SK-N-SH (cell line): ENCODE data around the gene CELSR2. TPM values are rescaled to one million over a fixed set of nuclear protein-coding genes. Genes with fewer than 3 reads are reported as not detected.

Experiments used
- CTCF ChIA-PET: fragments of 300-600, 350-600 bp; formaldehyde crosslinking; extraction: SDS; loops from one replicate; lab custom pipeline; 2021; lab: Yijun Ruan, JAX
- POLR2A ChIA-PET: fragments of 350-600 bp; sonication (Branson Sonifier 250); formaldehyde crosslinking; extraction: SDS; loops from one replicate; lab custom pipeline; 2020; ENCODE audit warnings: antibody characterized with exemption, inconsistent platforms; lab: Yijun Ruan, JAX
- DNase-seq: peaks from one replicate; pipeline ENCODE4 v3.0.0; 2012
- H2AFZ ChIP-seq: fragments of 200-600 bp; sonication (generic); 2 replicates; pipeline ENCODE4 v1.8.1; 2016; ENCODE audit warnings: antibody characterized with exemption, mild to moderate bottlenecking, low read depth
- H3F3A ChIP-seq: fragments of 200-600 bp; sonication (generic); replicated peaks from 2 replicates; pipeline ENCODE3; 2016; ENCODE audit warnings: antibody characterized with exemption, mild to moderate bottlenecking; ENCODE audit not compliant: insufficient read depth
- H3K27ac ChIP-seq, 2 experiments: fragments of 200-500 bp in 1 of 2; fragments of 200-600 bp in 1 of 2; sonication (Bioruptor generic) in 1 of 2; sonication (generic), shearing (Covaris generic) in 1 of 2; 2 replicates each; pipeline versions ENCODE4 v1.5.1 to v1.6.1; 2014 to 2016; ENCODE audit warnings: low read depth in 2 of 2, inconsistent platforms in 1 of 2, low read length in 1 of 2, mild to moderate bottlenecking in 1 of 2, mixed read lengths in 1 of 2
- H3K27me3 ChIP-seq: fragments of 200-600 bp; sonication (generic), shearing (Covaris generic); 2 replicates; pipeline ENCODE4 v1.6.1; 2016; ENCODE audit warnings: mixed run types; ENCODE audit not compliant: insufficient read depth
- H3K36me3 ChIP-seq, 2 experiments: fragments of 200-500 bp in 1 of 2; fragments of 200-600 bp in 1 of 2; sonication (Bioruptor generic) in 1 of 2; sonication (generic) in 1 of 2; replicated peaks in 1 of 2; 2 replicates each; pipeline versions ENCODE3 to v1.5.1; 2014 to 2016; ENCODE audit warnings: low read length in 1 of 2, mild to moderate bottlenecking in 1 of 2; ENCODE audit not compliant: insufficient read depth in 2 of 2, control insufficient read depth in 1 of 2
- H3K4me1 ChIP-seq, 2 experiments: fragments of 200-500 bp in 1 of 2; fragments of 200-600 bp in 1 of 2; sonication (Bioruptor generic) in 1 of 2; sonication (generic), shearing (Covaris generic) in 1 of 2; 2 replicates each; pipeline versions ENCODE4 v1.5.1 to v1.6.1; 2014 to 2016; ENCODE audit warnings: low read depth in 1 of 2, low read length in 1 of 2, mixed run types in 1 of 2; ENCODE audit not compliant: insufficient read depth in 2 of 2, control insufficient read depth in 1 of 2
- H3K4me2 ChIP-seq: fragments of 200-600 bp; sonication (generic), shearing (Covaris generic); 2 replicates; pipeline ENCODE4 v1.6.1; 2017; ENCODE audit warnings: mixed run types
- H3K4me3 ChIP-seq, 2 experiments: fragments of 200-500 bp in 1 of 2; fragments of 200-600 bp in 1 of 2; sonication (Bioruptor generic) in 1 of 2; sonication (generic), shearing (Covaris generic) in 1 of 2; 2 replicates each; pipeline versions ENCODE4 v1.5.1 to v1.8.1; 2014 to 2016; ENCODE audit warnings: low read depth in 2 of 2, inconsistent platforms in 1 of 2, low read length in 1 of 2, mild to moderate bottlenecking in 1 of 2, mixed read lengths in 1 of 2, moderate library complexity in 1 of 2
- H3K79me2 ChIP-seq: fragments of 200-600 bp; sonication (generic); 2 replicates; pipeline ENCODE4 v1.8.1; 2017; ENCODE audit warnings: mild to moderate bottlenecking; ENCODE audit not compliant: insufficient read depth
- H3K9ac ChIP-seq: fragments of 200-600 bp; sonication (generic); 2 replicates; pipeline ENCODE4 v1.6.1; 2017; ENCODE audit warnings: mixed run types
- H3K9me2 ChIP-seq: fragments of 200-600 bp; sonication (generic); 2 replicates; pipeline ENCODE4 v1.6.1; 2017; ENCODE audit warnings: mixed run types
- H3K9me3 ChIP-seq: fragments of 200-600 bp; sonication (generic); 2 replicates; pipeline ENCODE4 v1.6.1; 2017; ENCODE audit warnings: mixed run types, mild to moderate bottlenecking, moderate library complexity
- H4K20me1 ChIP-seq: fragments of 200-600 bp; sonication (generic); 2 replicates; pipeline ENCODE4 v1.6.1; 2017; ENCODE audit warnings: mild to moderate bottlenecking, mixed run types; ENCODE audit not compliant: insufficient read depth
- EP300 ChIP-seq, 2 experiments: IDR thresholded peaks; 2 replicates each; pipeline versions ENCODE4 v1.4.0 to v1.6.1; 2012; ENCODE audit warnings: borderline replicate concordance in 1 of 2, low read depth in 1 of 2, low read length in 1 of 2
- FOSL2 ChIP-seq: IDR thresholded peaks from 2 replicates; pipeline ENCODE4 v1.4.0; 2012; ENCODE audit warnings: low read depth, mild to moderate bottlenecking, moderate library complexity, borderline replicate concordance
- GABPA ChIP-seq: IDR thresholded peaks from 2 replicates; pipeline ENCODE4 v1.4.0; 2012; ENCODE audit warnings: low read depth, mild to moderate bottlenecking
- IRF3 ChIP-seq: fragments of 150-350 bp; IDR thresholded peaks from 2 replicates; pipeline ENCODE4 v1.6.1; 2016; ENCODE audit warnings: mild to moderate bottlenecking, low read depth, low read length
- MAX ChIP-seq: IDR thresholded peaks from 2 replicates; pipeline ENCODE4 v1.4.0; 2012; ENCODE audit warnings: low read depth
- MEF2A ChIP-seq: IDR thresholded peaks from 2 replicates; pipeline ENCODE4 v1.4.0; 2012; ENCODE audit warnings: low read depth, borderline replicate concordance
- NRF1 ChIP-seq: IDR thresholded peaks from 2 replicates; pipeline ENCODE4 v1.6.1; 2012; ENCODE audit warnings: low read depth, mild to moderate bottlenecking, low read length
- PBX3 ChIP-seq: IDR thresholded peaks from 2 replicates; pipeline ENCODE4; 2012
- RAD21 ChIP-seq: IDR thresholded peaks from 2 replicates; pipeline ENCODE4 v1.6.1; 2012; ENCODE audit warnings: mild to moderate bottlenecking, low read length
- RCOR1 ChIP-seq: fragments of 150-350 bp; IDR thresholded peaks from 2 replicates; pipeline ENCODE4 v1.6.1; 2017; ENCODE audit warnings: antibody characterized with exemption, low read length
- REST ChIP-seq: IDR thresholded peaks from 2 replicates; pipeline ENCODE4 v1.6.1; 2012; ENCODE audit warnings: mild to moderate bottlenecking, low read depth, low read length, moderate library complexity
- RFX5 ChIP-seq: IDR thresholded peaks from 2 replicates; pipeline ENCODE4 v1.6.1; 2012; ENCODE audit warnings: mild to moderate bottlenecking, improper control_type of control experiment, low read length
- RXRA ChIP-seq: IDR thresholded peaks from 2 replicates; pipeline ENCODE4 v1.4.0; 2012; ENCODE audit warnings: low read depth, mild to moderate bottlenecking, borderline replicate concordance
- SMC3 ChIP-seq: IDR thresholded peaks from 2 replicates; pipeline ENCODE4 v1.6.1; 2012; ENCODE audit warnings: low read depth, low read length, improper control_type of control experiment
- TAF1 ChIP-seq: IDR thresholded peaks from 2 replicates; pipeline ENCODE4 v1.6.1; 2012; ENCODE audit warnings: low read depth, mild to moderate bottlenecking, low read length, moderate library complexity, borderline replicate concordance
- TCF12 ChIP-seq: IDR thresholded peaks from 2 replicates; pipeline ENCODE4 v1.4.0; 2012
- USF2 ChIP-seq: fragments of 150-350 bp; IDR thresholded peaks from 2 replicates; pipeline ENCODE4 v1.6.1; 2017; ENCODE audit warnings: antibody characterized with exemption, low read length, low read depth, borderline replicate concordance
- WGBS: methylation state at CpG from one replicate; pipeline ENCODE4 v1.1.6; 2017; ENCODE audit warnings: low lambda C conversion rate; 5-methylcytosine and 5-hydroxymethylcytosine counted together
- polyA plus RNA-seq, 3 experiments: library from polyadenylated mRNA; depleted of rRNA; stranded (reverse); fragments of >200 nt; gene quantifications; 2 replicates each; pipeline ENCODE4 v1.2.3, GENCODE V29; 2012

CELSR2 gene
- polyA plus RNA-seq, 1 of the 3 experiments (the other 2 are of a cell fraction) = 3.5 TPM

- Histone ChIP-seq H3K27ac (peak overlapping the region in 1 of 2 experiments; percentile 97; a peak in 2 of 4 replicates), H3K79me2 (no peaks in the 10 kb centered on the region), H2AFZ (no peak overlapping the region), H3K36me3 (peaks cover 0 to 5% of the 10 kb centered on the region in 2 experiments), H3K4me2 (no peak overlapping the region), H3K4me3 (no peak overlapping the region; a peak in 1 of 4 replicates), H3K4me1 (peaks cover 0 to 55% of the 10 kb centered on the region in 2 experiments; a peak in 1 of 4 replicates), H3K9me2 (no peaks in the 10 kb centered on the region), H3K9me3 (no peaks in the 10 kb centered on the region), H3K9ac (no peak overlapping the region), H4K20me1 (no peaks in the 10 kb centered on the region), H3F3A (no peaks in the 10 kb centered on the region), H3K27me3 (no peaks in the 10 kb centered on the region)
- DNase-seq = peak; percentile 60
- TF ChIP-seq MEF2A (no peak), RCOR1 (no peak)
- CTCF ChIA-PET = interaction anchor here (0.7 to 5.2 kb wide), 14 partner anchors 9 to 278 kb away, joined by 3 to 39 read pairs (median 6); partner anchors contain the start of genes CYB561D1 and SORT1
- POLR2A ChIA-PET = interaction anchor here (2.2 to 2.7 kb wide), 2 partner anchors 41 to 154 kb away, joined by 11 read pairs; partner anchors contain the start of gene SARS1
- 88% methylated on average over 1 of the region's 7 CpGs for WGBS
Observed at GRCh38 chr1:109254621-109255096, 5.3 kb downstream of the CELSR2 start.

GRCh38 chr1:109255097-109255651, 5.8 kb downstream of the CELSR2 start:
- H3K9me2 ChIP-seq = no peaks in the 10 kb centered on the region
- H3K9me3 ChIP-seq = no peaks in the 10 kb centered on the region
- TF ChIP-seq RFX5 (no peak), RXRA (no peak), RAD21 (no peak), EP300 (IDR thresholded peaks at IDR 0.05; ENCODE audit: borderline replicate concordance in 1 of 2, low read depth in 1 of 2, low read length in 1 of 2) (no peak), GABPA (no peak), TAF1 (no peak), TCF12 (no peak), IRF3 (no peak), MEF2A (no peak), REST (no peak), MAX (no peak), PBX3 (no peak), USF2 (no peak), FOSL2 (no peak), SMC3 (no peak), NRF1 (no peak)
- H3K4me1 ChIP-seq = peaks cover 0 to 57% of the 10 kb centered on the region in 2 experiments; a peak in 1 of 4 replicates
- no peaks in the 10 kb centered on the region for H3K27me3 ChIP-seq
- H4K20me1 ChIP-seq = no peaks in the 10 kb centered on the region
- DNase-seq = peak; percentile 50
- CTCF ChIA-PET = interaction anchor here (0.7 to 5.2 kb wide), 11 partner anchors 8 to 277 kb away, joined by 3 to 39 read pairs (median 5); partner anchors contain the start of genes CYB561D1 and SORT1
- H3K27ac ChIP-seq = peak overlapping the region in 1 of 2 experiments; percentile 97; a peak in 2 of 4 replicates
- no peak overlapping the region; a peak in 1 of 4 replicates for H3K4me3 ChIP-seq
- 90% methylated on average over 12 of the region's 15 CpGs for WGBS
- H3K36me3 ChIP-seq = peaks cover 0 to 5% of the 10 kb centered on the region in 2 experiments
- H3F3A ChIP-seq = no peaks in the 10 kb centered on the region
- POLR2A ChIA-PET = interaction anchor here (0.6 to 2.7 kb wide), 2 partner anchors 10 to 155 kb away, joined by 3 to 11 read pairs; no protein-coding TSS in a partner anchor
- no peak overlapping the region for H3K9ac ChIP-seq
- H3K4me2 ChIP-seq = no peak overlapping the region
- H3K79me2 ChIP-seq = no peaks in the 10 kb centered on the region
- no peak overlapping the region for H2AFZ ChIP-seq
